ENCODE data around the gene NEURL4. TPM values are rescaled to one million over a fixed set of nuclear protein-coding genes. Genes with fewer than 3 reads are reported as not detected.

Gene NEURL4
- total and polyA plus RNA-seq, 5 donors from 2014 or later = 0.27 to 39.5 (median 1.1) TPM

- Histone ChIP-seq H3K9me3 (ENCODE audit: control insufficient read depth in 2 of 2, low read length in 2 of 2) (no peaks in the 10 kb centered on the region), H3K36me3 (ENCODE audit: control insufficient read depth, insufficient read depth, low read length) (peaks cover 23% of the 10 kb centered on the region), H3K4me3 (ENCODE audit: low read depth, low read length) (no peak overlapping the region), H3K27me3 (ENCODE audit: control insufficient read depth, insufficient read depth, low read length) (no peaks in the 10 kb centered on the region), H3K4me1 (ENCODE audit: control insufficient read depth, insufficient read depth, low read length, poor library complexity, severe bottlenecking) (peaks cover 31% of the 10 kb centered on the region), H3K27ac (ENCODE audit: insufficient read depth, low read length, poor library complexity, severe bottlenecking) (no peak overlapping the region)
- Mint-ChIP-seq H3K36me3 (peaks cover 3% of the 10 kb centered on the region), H3K27ac (peak overlapping the region in 1 of 3 donors; percentile 51), H3K9me3 (no peaks in the 10 kb centered on the region), H3K4me3 (peak overlapping the region in 3 of 4 donors; percentile 50 to 94 (median 51)), H3K4me1 (peaks cover 11 to 42% (median 14%) of the 10 kb centered on the region in 4 donors), H3K27me3 (peaks cover 8% of the 10 kb centered on the region)
- DNase-seq = no peak
- ATAC-seq (ENCODE audit: low read depth in 2 of 2) = no peak
These were observed 2.1 kb downstream of the NEURL4 start for GRCh38 chr17:7327056-7327455.

GRCh38 chr17:7326186-7326585, 2.9 kb downstream of the NEURL4 start:
- Histone ChIP-seq H3K4me1 (ENCODE audit: control insufficient read depth, insufficient read depth, low read length, poor library complexity, severe bottlenecking) (peaks cover 28% of the 10 kb centered on the region), H3K9me3 (ENCODE audit: control insufficient read depth in 2 of 2, low read length in 2 of 2) (no peaks in the 10 kb centered on the region), H3K27ac (ENCODE audit: insufficient read depth, low read length, poor library complexity, severe bottlenecking) (no peak overlapping the region), H3K27me3 (ENCODE audit: control insufficient read depth, insufficient read depth, low read length) (no peaks in the 10 kb centered on the region), H3K4me3 (ENCODE audit: low read depth, low read length) (no peak overlapping the region), H3K36me3 (ENCODE audit: control insufficient read depth, insufficient read depth, low read length) (peaks cover 31% of the 10 kb centered on the region)
- H3K4me3 Mint-ChIP-seq = peak overlapping the region in 2 of 4 donors; percentile 46 to 66
- no peak for ATAC-seq (ENCODE audit: low read depth in 2 of 2)
- DNase-seq = no peak
- H3K36me3 Mint-ChIP-seq = peaks cover 9% of the 10 kb centered on the region
- H3K27ac Mint-ChIP-seq = no peak overlapping the region
- peaks cover 11 to 39% (median 14%) of the 10 kb centered on the region in 4 donors for H3K4me1 Mint-ChIP-seq
- no peaks in the 10 kb centered on the region for H3K9me3 Mint-ChIP-seq
- peaks cover 8% of the 10 kb centered on the region for H3K27me3 Mint-ChIP-seq

GRCh38 chr17:7325031-7325528, 4.1 kb downstream of the NEURL4 start:
- peaks cover 41% of the 10 kb centered on the region for H3K36me3 ChIP-seq (ENCODE audit: control insufficient read depth, insufficient read depth, low read length)
- H3K4me3 Mint-ChIP-seq = peak overlapping the region in 2 of 4 donors; percentile 4 to 52
- peaks cover 8% of the 10 kb centered on the region for H3K27me3 Mint-ChIP-seq
- H3K9me3 ChIP-seq (ENCODE audit: control insufficient read depth in 2 of 2, low read length in 2 of 2) = no peaks in the 10 kb centered on the region
- no peaks in the 10 kb centered on the region for H3K9me3 Mint-ChIP-seq
- no peak for ATAC-seq (ENCODE audit: low read depth in 2 of 2)
- H3K4me3 ChIP-seq (ENCODE audit: low read depth, low read length) = no peak overlapping the region
- no peaks in the 10 kb centered on the region for H3K27me3 ChIP-seq (ENCODE audit: control insufficient read depth, insufficient read depth, low read length)
- peaks cover 9% of the 10 kb centered on the region for H3K36me3 Mint-ChIP-seq
- H3K4me1 Mint-ChIP-seq = peaks cover 11 to 30% (median 14%) of the 10 kb centered on the region in 4 donors
- peaks cover 17% of the 10 kb centered on the region for H3K4me1 ChIP-seq (ENCODE audit: control insufficient read depth, insufficient read depth, low read length, poor library complexity, severe bottlenecking)
- H3K27ac Mint-ChIP-seq = peak overlapping the region in 1 of 3 donors; percentile 26
- H3K27ac ChIP-seq (ENCODE audit: insufficient read depth, low read length, poor library complexity, severe bottlenecking) = no peak overlapping the region
- no peak for DNase-seq

- no peaks in the 10 kb centered on the region for H3K9me3 Mint-ChIP-seq
- Histone ChIP-seq H3K4me3 (ENCODE audit: low read depth, low read length) (no peak overlapping the region), H3K36me3 (ENCODE audit: control insufficient read depth, insufficient read depth, low read length) (peaks cover 41% of the 10 kb centered on the region), H3K27ac (ENCODE audit: insufficient read depth, low read length, poor library complexity, severe bottlenecking) (no peak overlapping the region), H3K27me3 (ENCODE audit: control insufficient read depth, insufficient read depth, low read length) (no peaks in the 10 kb centered on the region), H3K9me3 (ENCODE audit: control insufficient read depth in 2 of 2, low read length in 2 of 2) (no peaks in the 10 kb centered on the region), H3K4me1 (ENCODE audit: control insufficient read depth, insufficient read depth, low read length, poor library complexity, severe bottlenecking) (peaks cover 12% of the 10 kb centered on the region)
- ATAC-seq (ENCODE audit: low read depth in 2 of 2) = no peak
- H3K4me3 Mint-ChIP-seq = peak overlapping the region in 2 of 4 donors; percentile 52 to 73
- no peak for DNase-seq
- peaks cover 9% of the 10 kb centered on the region for H3K36me3 Mint-ChIP-seq
- no peak overlapping the region for H3K27ac Mint-ChIP-seq
- H3K27me3 Mint-ChIP-seq = peaks cover 2% of the 10 kb centered on the region
- H3K4me1 Mint-ChIP-seq = peaks cover 11 to 24% (median 11%) of the 10 kb centered on the region in 4 donors
These were observed 4.7 kb downstream of the NEURL4 start for GRCh38 chr17:7324438-7324779.

GRCh38 chr17:7323731-7324437, 5.3 kb downstream of the NEURL4 start:
- Histone ChIP-seq H3K27ac (ENCODE audit: insufficient read depth, low read length, poor library complexity, severe bottlenecking) (no peak overlapping the region), H3K4me1 (ENCODE audit: control insufficient read depth, insufficient read depth, low read length, poor library complexity, severe bottlenecking) (peaks cover 11% of the 10 kb centered on the region), H3K4me3 (ENCODE audit: low read depth, low read length) (no peak overlapping the region), H3K27me3 (ENCODE audit: control insufficient read depth, insufficient read depth, low read length) (no peaks in the 10 kb centered on the region), H3K9me3 (ENCODE audit: control insufficient read depth in 2 of 2, low read length in 2 of 2) (no peaks in the 10 kb centered on the region), H3K36me3 (ENCODE audit: control insufficient read depth, insufficient read depth, low read length) (peaks cover 43% of the 10 kb centered on the region)
- Mint-ChIP-seq H3K36me3 (peaks cover 9% of the 10 kb centered on the region), H3K4me1 (peaks cover 11 to 22% (median 11%) of the 10 kb centered on the region in 4 donors), H3K4me3 (peak overlapping the region in 2 of 4 donors; percentile 29 to 73), H3K9me3 (no peaks in the 10 kb centered on the region), H3K27me3 (no peaks in the 10 kb centered on the region), H3K27ac (no peak overlapping the region)
- ATAC-seq (ENCODE audit: low read depth in 2 of 2) (peak; percentile 26 to 44), DNase-seq (peak; percentile 48 to 62 (median 54))

- no peak for ATAC-seq (ENCODE audit: low read depth in 2 of 2)
- H3K27ac ChIP-seq (ENCODE audit: insufficient read depth, low read length, poor library complexity, severe bottlenecking) = no peak overlapping the region
- peaks cover 55% of the 10 kb centered on the region for H3K36me3 ChIP-seq (ENCODE audit: control insufficient read depth, insufficient read depth, low read length)
- no peak for DNase-seq
- peaks cover 0 to 10% (median under 1%) of the 10 kb centered on the region in 4 donors for H3K4me1 Mint-ChIP-seq
- no peaks in the 10 kb centered on the region for H3K27me3 ChIP-seq (ENCODE audit: control insufficient read depth, insufficient read depth, low read length)
- H3K27ac Mint-ChIP-seq = no peak overlapping the region
- H3K4me1 ChIP-seq (ENCODE audit: control insufficient read depth, insufficient read depth, low read length, poor library complexity, severe bottlenecking) = peaks cover 7% of the 10 kb centered on the region
- no peaks in the 10 kb centered on the region for H3K27me3 Mint-ChIP-seq
- no peaks in the 10 kb centered on the region for H3K9me3 ChIP-seq (ENCODE audit: control insufficient read depth in 2 of 2, low read length in 2 of 2)
- no peak overlapping the region for H3K4me3 Mint-ChIP-seq
- H3K9me3 Mint-ChIP-seq = no peaks in the 10 kb centered on the region
- H3K4me3 ChIP-seq (ENCODE audit: low read depth, low read length) = no peak overlapping the region
- H3K36me3 Mint-ChIP-seq = peaks cover 13% of the 10 kb centered on the region
These were observed 6.5 kb downstream of the NEURL4 start for GRCh38 chr17:7322520-7323194.

- H3K27me3 Mint-ChIP-seq = no peaks in the 10 kb centered on the region
- Histone ChIP-seq H3K27ac (ENCODE audit: insufficient read depth, low read length, poor library complexity, severe bottlenecking) (no peak overlapping the region), H3K27me3 (ENCODE audit: control insufficient read depth, insufficient read depth, low read length) (no peaks in the 10 kb centered on the region), H3K9me3 (ENCODE audit: control insufficient read depth in 2 of 2, low read length in 2 of 2) (no peaks in the 10 kb centered on the region), H3K4me3 (ENCODE audit: low read depth, low read length) (no peak overlapping the region), H3K36me3 (ENCODE audit: control insufficient read depth, insufficient read depth, low read length) (peaks cover 56% of the 10 kb centered on the region), H3K4me1 (ENCODE audit: control insufficient read depth, insufficient read depth, low read length, poor library complexity, severe bottlenecking) (peaks cover 7% of the 10 kb centered on the region)
- peak overlapping the region in 1 of 4 donors; percentile 67 for H3K4me3 Mint-ChIP-seq
- H3K36me3 Mint-ChIP-seq = peaks cover 10% of the 10 kb centered on the region
- DNase-seq = no peak
- H3K27ac Mint-ChIP-seq = no peak overlapping the region
- H3K4me1 Mint-ChIP-seq = peaks cover 0 to 9% (median 0%) of the 10 kb centered on the region in 4 donors
- H3K9me3 Mint-ChIP-seq = no peaks in the 10 kb centered on the region
- ATAC-seq (ENCODE audit: low read depth in 2 of 2) = no peak
These were observed 7.7 kb downstream of the NEURL4 start for GRCh38 chr17:7321466-7321865.
